ENCODE data around the gene CCDC60. TPM values are rescaled to one million over a fixed set of nuclear protein-coding genes. Genes with fewer than 3 reads are reported as not detected.

The CCDC60 gene
- total RNA-seq, 1 experiment from 2014 or later: not detected

DNA sequence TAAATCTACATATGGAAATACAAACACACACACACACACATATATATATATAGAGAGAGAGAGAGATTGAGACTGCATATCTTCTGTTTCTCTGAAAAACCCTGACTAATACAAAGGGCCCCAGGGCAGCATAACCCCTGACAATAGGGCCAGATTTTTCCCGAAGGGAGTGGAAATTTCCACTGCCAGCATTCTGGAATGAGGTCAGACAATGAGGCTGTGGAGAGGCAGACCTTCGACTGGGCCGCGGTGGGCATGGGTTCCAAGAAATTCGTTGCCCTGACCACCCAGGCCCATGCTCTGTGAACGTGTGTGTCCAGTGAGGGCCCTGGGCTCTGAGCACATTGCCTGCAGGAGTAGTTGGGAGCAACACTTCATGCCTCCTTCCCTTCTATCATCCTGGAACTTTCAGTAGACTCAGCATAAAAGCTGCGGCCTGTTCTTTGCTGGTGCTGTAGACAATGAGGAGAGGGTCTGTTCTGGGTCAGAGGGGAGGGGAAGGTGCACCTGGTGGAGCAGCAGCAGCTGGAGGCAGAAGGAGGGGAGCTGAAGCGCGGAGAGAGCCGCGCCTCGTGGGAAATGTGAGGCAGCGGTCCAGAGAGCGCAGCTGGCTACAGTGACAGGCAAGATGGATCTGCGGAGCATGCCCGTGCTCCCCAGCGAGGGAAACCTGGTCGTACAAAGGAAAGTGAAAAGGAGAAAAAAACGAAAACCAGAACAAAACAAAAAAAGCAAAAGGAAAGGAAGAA, 25.6 kb upstream of the CCDC60 start:
- ChIA-PET RAD21 (ENCODE audit: low non-redundant PET in 1 of 2, low total read pairs in 2 of 2, uncharacterized antibody in 2 of 2, unreplicated experiment in 2 of 2) (no interaction called here), CTCF (no interaction called here), POLR2A (no interaction called here)
- intact Hi-C loops (cut with micrococcal nuclease): no loop called here
- H3K27ac ChIP-seq (ENCODE audit: low read depth, low read length): no peak overlapping the region
- H3K4me1 ChIP-seq (ENCODE audit: control insufficient read depth in 1 of 2, insufficient read depth in 2 of 2, low read length in 2 of 2): no peaks in the 10 kb centered on the region
- H3K9me2 ChIP-seq (ENCODE audit: insufficient read depth): no peaks in the 10 kb centered on the region
- no peak for ATAC-seq
- no peaks in the 10 kb centered on the region for H3K9me3 ChIP-seq (ENCODE audit: control insufficient read depth in 1 of 2, insufficient read depth in 1 of 2, low read depth in 1 of 2, low read length in 2 of 2)
- H3K36me3 ChIP-seq (ENCODE audit: control insufficient read depth in 1 of 2, insufficient read depth in 2 of 2, low read length in 2 of 2): no peaks in the 10 kb centered on the region
- no peak overlapping the region for H3K9ac ChIP-seq (ENCODE audit: low read length)
- no TSS peak for BruUV-seq (replicated peaks)
- no peak overlapping the region for H3K4me2 ChIP-seq (ENCODE audit: low read length)
- no peak for TF ChIP-seq REST (IDR thresholded peaks at IDR 0.05; ENCODE audit: low read depth)
- TF ChIP-seq, protein P1, sequence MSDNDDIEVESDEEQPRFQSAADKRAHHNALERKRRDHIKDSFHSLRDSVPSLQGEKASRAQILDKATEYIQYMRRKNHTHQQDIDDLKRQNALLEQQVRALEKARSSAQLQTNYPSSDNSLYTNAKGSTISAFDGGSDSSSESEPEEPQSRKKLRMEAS (IDR thresholded peaks at IDR 0.05): no peak
- no peak for TF ChIP-seq ZBTB33 (IDR thresholded peaks at IDR 0.05; ENCODE audit: extremely low read depth, insufficient replicate concordance, low read length)
- TF ChIP-seq ZNF274 (IDR thresholded peaks at IDR 0.05; ENCODE audit: low read depth, low read length): no peak
- TF ChIP-seq, protein P2, sequence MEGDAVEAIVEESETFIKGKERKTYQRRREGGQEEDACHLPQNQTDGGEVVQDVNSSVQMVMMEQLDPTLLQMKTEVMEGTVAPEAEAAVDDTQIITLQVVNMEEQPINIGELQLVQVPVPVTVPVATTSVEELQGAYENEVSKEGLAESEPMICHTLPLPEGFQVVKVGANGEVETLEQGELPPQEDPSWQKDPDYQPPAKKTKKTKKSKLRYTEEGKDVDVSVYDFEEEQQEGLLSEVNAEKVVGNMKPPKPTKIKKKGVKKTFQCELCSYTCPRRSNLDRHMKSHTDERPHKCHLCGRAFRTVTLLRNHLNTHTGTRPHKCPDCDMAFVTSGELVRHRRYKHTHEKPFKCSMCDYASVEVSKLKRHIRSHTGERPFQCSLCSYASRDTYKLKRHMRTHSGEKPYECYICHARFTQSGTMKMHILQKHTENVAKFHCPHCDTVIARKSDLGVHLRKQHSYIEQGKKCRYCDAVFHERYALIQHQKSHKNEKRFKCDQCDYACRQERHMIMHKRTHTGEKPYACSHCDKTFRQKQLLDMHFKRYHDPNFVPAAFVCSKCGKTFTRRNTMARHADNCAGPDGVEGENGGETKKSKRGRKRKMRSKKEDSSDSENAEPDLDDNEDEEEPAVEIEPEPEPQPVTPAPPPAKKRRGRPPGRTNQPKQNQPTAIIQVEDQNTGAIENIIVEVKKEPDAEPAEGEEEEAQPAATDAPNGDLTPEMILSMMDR (IDR thresholded peaks at IDR 0.05 in 2 of 3, conservative IDR thresholded peaks at IDR 0.05 in 1 of 3; ENCODE audit: borderline replicate concordance in 1 of 3, insufficient read depth in 1 of 3, low read depth in 2 of 3, low read length in 2 of 3): no peak
- no peak for TF ChIP-seq EZH2 (IDR thresholded peaks at IDR 0.05)
- no peak for TF ChIP-seq TCF7L2 (IDR thresholded peaks at IDR 0.05; ENCODE audit: borderline replicate concordance, extremely low read depth, insufficient read depth, insufficient read length)
- TF ChIP-seq POLR2A (IDR thresholded peaks at IDR 0.05; ENCODE audit: borderline replicate concordance, extremely low read depth, insufficient read depth, insufficient read length): no peak
- TF ChIP-seq POLR2AphosphoS5 (IDR thresholded peaks at IDR 0.05; ENCODE audit: low read depth, low read length): no peak
- no peak for TF ChIP-seq JUND (IDR thresholded peaks at IDR 0.05)
- no peaks in the 10 kb centered on the region for H4K20me1 ChIP-seq (ENCODE audit: insufficient read depth)
- H2AFZ ChIP-seq (ENCODE audit: low read depth, low read length, poor library complexity, severe bottlenecking): no peak overlapping the region
- H3K4me3 ChIP-seq (replicated peaks in 1 of 2; ENCODE audit: low read depth in 1 of 2, low read length in 2 of 2): no peak overlapping the region
- DNase-seq (ENCODE audit: low read depth, low spot score): no peak
- 0 out of 2 replicates have a peak, but pooled peaks cover 2% of the 10 kb centered on the region for H3K27me3 ChIP-seq (ENCODE audit: insufficient read depth, low read length)
- no peaks in the 10 kb centered on the region for H3K79me2 ChIP-seq (ENCODE audit: insufficient read depth, low read length)

All from HCT116 (cell line).